ENCODE results near the gene ATAD3B. TPM values are rescaled to one million over a fixed set of nuclear protein-coding genes. Genes with fewer than 3 reads are reported as not detected.

Gene ATAD3B
- total RNA-seq, 4 donors from 2014 or later = 5.4 to 23.6 (median 11.2) TPM

DNA sequence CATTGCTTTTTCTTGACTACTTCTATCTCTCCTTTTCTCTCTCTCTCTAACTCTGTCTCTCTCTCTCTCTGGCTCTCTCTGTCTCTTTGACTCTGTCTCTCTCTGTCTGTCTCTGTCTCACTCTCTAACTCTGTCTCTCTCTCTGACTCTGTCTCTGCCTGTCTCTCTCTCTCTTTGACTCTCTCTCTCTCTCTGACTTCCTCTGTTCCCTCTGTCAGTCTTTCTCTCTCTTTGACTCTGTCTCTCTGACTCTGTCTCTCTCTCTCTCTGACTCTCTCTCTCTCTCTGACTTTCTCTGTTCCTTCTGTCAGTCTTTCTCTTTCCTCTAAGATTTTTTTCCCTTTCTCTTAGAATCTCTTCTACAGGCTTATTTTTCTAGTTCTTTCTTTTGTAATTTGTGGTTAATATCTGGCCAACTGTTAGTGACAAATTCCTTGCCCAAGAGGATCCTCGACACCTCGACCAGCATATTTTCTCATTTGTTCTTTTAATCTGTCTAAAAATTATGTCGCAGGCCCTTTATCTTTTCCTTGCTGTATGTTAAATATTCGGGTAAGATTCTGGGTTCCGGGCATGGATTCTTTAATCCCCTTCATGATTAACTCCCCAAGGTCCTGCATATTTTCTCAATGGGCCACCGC is 22.3 kb upstream of the ATAD3B start, which contains the start of gene ATAD3C:
ATAD3C (plus strand) TSS at position 591 of the 641 bp plus-strand sequence. CDS start 995 bp downstream, outside the sequence.
- TF ChIP-seq, protein P1, sequence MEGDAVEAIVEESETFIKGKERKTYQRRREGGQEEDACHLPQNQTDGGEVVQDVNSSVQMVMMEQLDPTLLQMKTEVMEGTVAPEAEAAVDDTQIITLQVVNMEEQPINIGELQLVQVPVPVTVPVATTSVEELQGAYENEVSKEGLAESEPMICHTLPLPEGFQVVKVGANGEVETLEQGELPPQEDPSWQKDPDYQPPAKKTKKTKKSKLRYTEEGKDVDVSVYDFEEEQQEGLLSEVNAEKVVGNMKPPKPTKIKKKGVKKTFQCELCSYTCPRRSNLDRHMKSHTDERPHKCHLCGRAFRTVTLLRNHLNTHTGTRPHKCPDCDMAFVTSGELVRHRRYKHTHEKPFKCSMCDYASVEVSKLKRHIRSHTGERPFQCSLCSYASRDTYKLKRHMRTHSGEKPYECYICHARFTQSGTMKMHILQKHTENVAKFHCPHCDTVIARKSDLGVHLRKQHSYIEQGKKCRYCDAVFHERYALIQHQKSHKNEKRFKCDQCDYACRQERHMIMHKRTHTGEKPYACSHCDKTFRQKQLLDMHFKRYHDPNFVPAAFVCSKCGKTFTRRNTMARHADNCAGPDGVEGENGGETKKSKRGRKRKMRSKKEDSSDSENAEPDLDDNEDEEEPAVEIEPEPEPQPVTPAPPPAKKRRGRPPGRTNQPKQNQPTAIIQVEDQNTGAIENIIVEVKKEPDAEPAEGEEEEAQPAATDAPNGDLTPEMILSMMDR (IDR thresholded peaks at IDR 0.05; ENCODE audit: low read depth) = no peak

GRCh38 chr1:1451696-1452364 is 19.7 kb upstream of the ATAD3B start:
- TF ChIP-seq, protein P1 (IDR thresholded peaks at IDR 0.05; ENCODE audit: low read depth) = no peak

DNA sequence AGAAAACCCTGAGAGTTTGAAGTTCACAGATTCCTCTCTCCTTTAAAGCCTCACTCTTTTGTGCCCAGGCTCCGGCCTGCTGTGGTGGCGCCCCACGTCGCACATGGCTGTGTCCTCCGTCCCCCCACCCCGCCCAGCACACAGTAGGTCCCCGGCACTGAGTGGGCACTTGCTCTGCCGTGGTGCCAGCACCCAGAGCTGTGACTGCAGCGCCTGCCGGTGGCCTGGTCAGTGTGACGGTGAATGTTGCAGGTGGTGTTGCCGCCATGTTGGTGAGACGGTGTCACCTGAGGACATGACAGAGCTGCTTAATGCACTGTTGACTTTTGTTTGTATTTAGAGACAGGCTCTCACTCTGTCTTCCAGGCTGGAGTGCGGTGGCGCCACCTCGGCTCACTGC is 18.7 kb upstream of the ATAD3B start:
- TF ChIP-seq, protein P1 (IDR thresholded peaks at IDR 0.05; ENCODE audit: low read depth) = no peak

GRCh38 chr1:1455366-1455884 is 16.1 kb upstream of the ATAD3B start:
- TF ChIP-seq, protein P1 (IDR thresholded peaks at IDR 0.05; ENCODE audit: low read depth) = no peak

DNA sequence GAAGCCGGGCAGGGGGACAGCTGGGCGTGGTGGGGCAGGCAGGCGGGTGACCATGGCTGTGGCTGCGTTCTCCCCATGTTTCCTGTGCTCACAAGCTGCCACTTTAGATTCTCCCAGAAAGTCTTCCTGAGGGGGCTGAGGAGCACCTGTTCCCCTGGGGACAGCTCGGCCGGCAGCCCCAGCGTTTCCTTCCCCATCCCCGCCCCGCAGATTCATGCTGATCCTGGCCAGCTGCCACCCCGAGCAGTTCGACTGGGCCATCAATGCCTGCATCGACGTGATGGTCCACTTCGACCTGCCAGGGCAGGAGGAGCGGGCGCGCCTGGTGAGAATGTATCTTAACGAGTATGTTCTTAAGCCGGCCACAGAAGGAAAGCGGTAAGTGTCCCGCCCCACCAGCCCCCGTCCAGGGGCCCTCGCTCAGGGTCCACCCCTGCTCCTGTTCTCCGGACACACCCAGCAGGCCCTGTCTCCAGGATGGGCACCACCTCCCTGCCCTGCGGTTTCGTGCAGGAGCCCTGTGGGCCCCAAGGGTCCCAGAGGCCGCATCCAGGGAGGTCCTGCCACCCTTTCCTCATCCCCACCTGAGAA is 10.9 kb upstream of the ATAD3B start:
- TF ChIP-seq, protein P1 (IDR thresholded peaks at IDR 0.05; ENCODE audit: low read depth) = no peak

GRCh38 chr1:1461721-1462317 is 9.7 kb upstream of the ATAD3B start:
- TF ChIP-seq, protein P1 (IDR thresholded peaks at IDR 0.05; ENCODE audit: low read depth) = no peak

Data from subcutaneous adipose tissue (tissue), 4 donors.